Activated naive CD8-positive, alpha-beta T cell treated with anti-CD3 and anti-CD28 coated beads for 36 hours (primary cell): ENCODE measurements around the gene ZDHHC7. TPM values are rescaled to one million over a fixed set of nuclear protein-coding genes. Genes with fewer than 3 reads are reported as not detected.

Source experiments
- DNase-seq: peaks from one replicate; pipeline ENCODE4 v3.0.0; 2021
- H3K27ac Mint-ChIP-seq: one replicate; pipeline ENCODE4 v1.8.0; 2022; ENCODE audit warnings: mild to moderate bottlenecking, moderate library complexity, mixed read lengths
- H3K27me3 Mint-ChIP-seq: one replicate; pipeline ENCODE4 v1.8.0; 2022; ENCODE audit warnings: mild to moderate bottlenecking, mixed read lengths
- H3K36me3 Mint-ChIP-seq: one replicate; pipeline ENCODE4 v1.8.0; 2021; ENCODE audit warnings: mild to moderate bottlenecking, mixed read lengths
- H3K4me1 Mint-ChIP-seq: one replicate; pipeline ENCODE4 v1.8.0; 2021; ENCODE audit warnings: mixed read lengths
- H3K4me3 Mint-ChIP-seq: one replicate; pipeline ENCODE4 v1.8.0; 2022; ENCODE audit warnings: mild to moderate bottlenecking, moderate library complexity, mixed read lengths
- H3K9me3 Mint-ChIP-seq: one replicate; pipeline ENCODE4 v1.8.0; 2022; ENCODE audit warnings: mixed read lengths
- total RNA-seq, 2 experiments: library from RNA; stranded (reverse); gene quantifications; one replicate each; pipeline ENCODE4 v1.2.3, GENCODE V29; 2021

ZDHHC7 gene
- total RNA-seq, 2 experiments from 2014 or later: 27.4 to 30.0 TPM

- Mint-ChIP-seq H3K36me3 (no peaks in the 10 kb centered on the region), H3K27ac (no peak overlapping the region), H3K4me3 (no peak overlapping the region), H3K9me3 (no peaks in the 10 kb centered on the region), H3K4me1 (no peaks in the 10 kb centered on the region), H3K27me3 (no peaks in the 10 kb centered on the region)
- DNase-seq: no peak
Measured at GRCh38 chr16:84957792-84958191, 53.5 kb downstream of the ZDHHC7 start.

- Mint-ChIP-seq H3K27me3 (no peaks in the 10 kb centered on the region), H3K4me1 (peaks cover 2% of the 10 kb centered on the region), H3K36me3 (no peaks in the 10 kb centered on the region), H3K4me3 (no peak overlapping the region), H3K9me3 (no peaks in the 10 kb centered on the region), H3K27ac (no peak overlapping the region)
- no peak for DNase-seq
Measured at GRCh38 chr16:84957192-84957591, 54.1 kb downstream of the ZDHHC7 start.

GRCh38 chr16:84955427-84955826 lies 55.9 kb downstream of the ZDHHC7 start:
- H3K27ac Mint-ChIP-seq: no peak overlapping the region
- H3K27me3 Mint-ChIP-seq: no peaks in the 10 kb centered on the region

GRCh38 chr16:84953190-84953746 lies 58.1 kb downstream of the ZDHHC7 start:
- no peak overlapping the region for H3K4me3 Mint-ChIP-seq
- no peaks in the 10 kb centered on the region for H3K9me3 Mint-ChIP-seq
- no peaks in the 10 kb centered on the region for H3K36me3 Mint-ChIP-seq
- no peaks in the 10 kb centered on the region for H3K27me3 Mint-ChIP-seq
- no peak overlapping the region for H3K27ac Mint-ChIP-seq
- H3K4me1 Mint-ChIP-seq: peaks cover 2% of the 10 kb centered on the region
- DNase-seq: no peak

More at GRCh38 chr16:84955427-84955826, 55.9 kb downstream of the ZDHHC7 start:
- Mint-ChIP-seq H3K36me3 (no peaks in the 10 kb centered on the region), H3K4me1 (peaks cover 2% of the 10 kb centered on the region), H3K4me3 (no peak overlapping the region), H3K9me3 (no peaks in the 10 kb centered on the region)
- no peak for DNase-seq

- Mint-ChIP-seq H3K36me3 (no peaks in the 10 kb centered on the region), H3K27ac (no peak overlapping the region), H3K9me3 (no peaks in the 10 kb centered on the region), H3K27me3 (no peaks in the 10 kb centered on the region), H3K4me1 (peaks cover 2% of the 10 kb centered on the region), H3K4me3 (no peak overlapping the region)
- peak; percentile 56 for DNase-seq
Measured at GRCh38 chr16:84952335-84953189, 58.8 kb downstream of the ZDHHC7 start.

- no peaks in the 10 kb centered on the region for H3K36me3 Mint-ChIP-seq
- no peak overlapping the region for H3K4me3 Mint-ChIP-seq
- H3K27me3 Mint-ChIP-seq: no peaks in the 10 kb centered on the region
- no peaks in the 10 kb centered on the region for H3K9me3 Mint-ChIP-seq
- peak; percentile 27 for DNase-seq
- H3K27ac Mint-ChIP-seq: no peak overlapping the region
- peaks cover 2% of the 10 kb centered on the region for H3K4me1 Mint-ChIP-seq
Measured at GRCh38 chr16:84950906-84951305, 60.4 kb downstream of the ZDHHC7 start.

- DNase-seq: no peak
- H3K27me3 Mint-ChIP-seq: no peaks in the 10 kb centered on the region
- H3K4me1 Mint-ChIP-seq: peaks cover 2% of the 10 kb centered on the region
- no peak overlapping the region for H3K27ac Mint-ChIP-seq
- no peak overlapping the region for H3K4me3 Mint-ChIP-seq
- H3K36me3 Mint-ChIP-seq: no peaks in the 10 kb centered on the region
- H3K9me3 Mint-ChIP-seq: no peaks in the 10 kb centered on the region
Measured at GRCh38 chr16:84949772-84950436, 61.4 kb downstream of the ZDHHC7 start.

GRCh38 chr16:84948851-84949610 lies 62.3 kb downstream of the ZDHHC7 start:
- Mint-ChIP-seq H3K4me3 (no peak overlapping the region), H3K36me3 (no peaks in the 10 kb centered on the region), H3K4me1 (peaks cover 2% of the 10 kb centered on the region), H3K27me3 (no peaks in the 10 kb centered on the region), H3K27ac (no peak overlapping the region), H3K9me3 (no peaks in the 10 kb centered on the region)
- no peak for DNase-seq

- DNase-seq: no peak
- Mint-ChIP-seq H3K9me3 (no peaks in the 10 kb centered on the region), H3K27me3 (no peaks in the 10 kb centered on the region), H3K27ac (no peak overlapping the region), H3K4me3 (no peak overlapping the region), H3K4me1 (peaks cover 2% of the 10 kb centered on the region), H3K36me3 (no peaks in the 10 kb centered on the region)
Measured at GRCh38 chr16:84947996-84948850, 63.1 kb downstream of the ZDHHC7 start.

- H3K4me3 Mint-ChIP-seq: no peak overlapping the region
- peaks cover 4% of the 10 kb centered on the region for H3K27me3 Mint-ChIP-seq
- no peaks in the 10 kb centered on the region for H3K9me3 Mint-ChIP-seq
- DNase-seq: no peak
- no peak overlapping the region for H3K27ac Mint-ChIP-seq
- no peaks in the 10 kb centered on the region for H3K4me1 Mint-ChIP-seq
- H3K36me3 Mint-ChIP-seq: no peaks in the 10 kb centered on the region
Measured at GRCh38 chr16:84947022-84947421, 64.3 kb downstream of the ZDHHC7 start.

GRCh38 chr16:84943620-84944019 lies 67.7 kb downstream of the ZDHHC7 start:
- no peak overlapping the region for H3K4me3 Mint-ChIP-seq
- no peaks in the 10 kb centered on the region for H3K9me3 Mint-ChIP-seq
- no peak overlapping the region for H3K27ac Mint-ChIP-seq
- no peak for DNase-seq
- H3K36me3 Mint-ChIP-seq: no peaks in the 10 kb centered on the region
- H3K27me3 Mint-ChIP-seq: peaks cover 4% of the 10 kb centered on the region
- H3K4me1 Mint-ChIP-seq: no peaks in the 10 kb centered on the region

GRCh38 chr16:84942786-84943185 lies 68.5 kb downstream of the ZDHHC7 start:
- Mint-ChIP-seq H3K4me1 (no peaks in the 10 kb centered on the region), H3K36me3 (no peaks in the 10 kb centered on the region), H3K27me3 (peaks cover 6% of the 10 kb centered on the region), H3K4me3 (no peak overlapping the region), H3K9me3 (no peaks in the 10 kb centered on the region), H3K27ac (no peak overlapping the region)
- DNase-seq: no peak

GRCh38 chr16:84941921-84942320 lies 69.4 kb downstream of the ZDHHC7 start:
- no peak for DNase-seq
- no peaks in the 10 kb centered on the region for H3K36me3 Mint-ChIP-seq
- no peak overlapping the region for H3K4me3 Mint-ChIP-seq
- no peaks in the 10 kb centered on the region for H3K4me1 Mint-ChIP-seq
- peaks cover 7% of the 10 kb centered on the region for H3K27me3 Mint-ChIP-seq
- H3K27ac Mint-ChIP-seq: no peak overlapping the region
- H3K9me3 Mint-ChIP-seq: no peaks in the 10 kb centered on the region
